ENCODE measurements around the gene DOCK4. TPM values are rescaled to one million over a fixed set of nuclear protein-coding genes. Genes with fewer than 3 reads are reported as not detected.

DOCK4 gene
- total and polyA plus RNA-seq, 2 of the 8 experiments (the other 6 are each of a cell fraction or from before 2014, with no cell fraction given) = 5.1 to 23.6 TPM

DNA sequence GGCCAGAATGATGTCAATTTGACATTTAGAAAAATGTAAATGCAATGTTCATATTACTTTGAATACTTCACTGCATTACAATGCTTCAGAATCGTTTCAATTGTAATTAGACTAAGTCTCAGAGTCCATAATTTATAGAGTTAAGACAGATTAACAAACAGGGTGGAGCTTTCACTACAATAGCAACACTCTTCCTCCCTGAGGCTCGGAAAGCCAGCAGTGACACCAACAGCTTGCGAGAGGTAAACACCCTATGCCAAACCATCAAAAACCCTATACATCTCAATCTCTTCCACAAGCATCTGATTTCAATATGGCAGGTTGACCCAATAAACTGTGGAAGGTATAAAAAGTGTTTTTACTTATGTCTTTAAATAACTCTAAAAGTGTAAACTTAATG, 72.2 kb downstream of the DOCK4 start:
- H2BK5ac ChIP-seq (ENCODE audit: low read depth, low read length) = no peak overlapping the region
- H2AFZ ChIP-seq (ENCODE audit: low read length) = no peak overlapping the region
- H2BK15ac ChIP-seq (ENCODE audit: low read length) = no peak overlapping the region
- H3K36me3 ChIP-seq (ENCODE audit: control insufficient read depth in 2 of 4, insufficient read depth in 4 of 4, low read length in 3 of 4) = no peaks in the 10 kb centered on the region
- H2BK20ac ChIP-seq (ENCODE audit: low read length) = no peak overlapping the region
- no peaks in the 10 kb centered on the region for H3K23me2 ChIP-seq (ENCODE audit: low read depth, low read length)
- WGBS, 2 experiments (ENCODE audit: extremely low coverage in 1 of 2, insufficient coverage in 1 of 2, insufficient read length in 1 of 2, insufficient replicate concordance in 2 of 2, low coverage in 1 of 2, low lambda C conversion rate in 2 of 2, missing lambda C conversion rate in 1 of 2) = 87% methylated on average over 3 of the region's 3 CpGs; no CpG with 5 or more reads in 1 of the 2 experiments
- H3K56ac ChIP-seq (replicated peaks; ENCODE audit: insufficient read length, low read depth, low read length) = no peak overlapping the region
- no peak overlapping the region for H3K9ac ChIP-seq (replicated peaks in 1 of 4; ENCODE audit: extremely low read depth in 1 of 4, low read depth in 3 of 4, low read length in 3 of 4)
- H2AK5ac ChIP-seq (ENCODE audit: low read depth, low read length) = no peak overlapping the region
- H3K4me1 ChIP-seq (replicated peaks in 1 of 4; ENCODE audit: control insufficient read depth in 3 of 4, insufficient read depth in 4 of 4, low read length in 3 of 4) = peaks cover 2 to 17% (median 9%) of the 10 kb centered on the region in 4 experiments; a peak in 4 of 7 replicates
- FAIRE-seq = no peak
- H2BK120ac ChIP-seq (replicated peaks; ENCODE audit: low read depth, low read length) = no peak overlapping the region
- no peak overlapping the region for H3K4ac ChIP-seq (replicated peaks; ENCODE audit: insufficient read length, low read depth, low read length)
- H3K79me2 ChIP-seq (ENCODE audit: control insufficient read depth in 1 of 2, insufficient read depth in 2 of 2, low read length in 2 of 2) = peaks cover 0 to 43% of the 10 kb centered on the region in 2 experiments; a peak in 2 of 4 replicates
- H4K8ac ChIP-seq (ENCODE audit: extremely low read depth, insufficient read depth, low read length) = no peak overlapping the region
- H3K14ac ChIP-seq (ENCODE audit: insufficient read length) = no peak overlapping the region
- peaks cover 2% of the 10 kb centered on the region; the same call in 1 of the 2 replicates for H3K79me1 ChIP-seq (ENCODE audit: low read depth, low read length)
- H3K9me3 ChIP-seq (ENCODE audit: insufficient read depth in 2 of 2, low read depth in 1 of 2, low read length in 1 of 2) = no peaks in the 10 kb centered on the region
- POLR2A ChIA-PET (ENCODE audit: partially characterized antibody) = interaction anchor here (1.1 kb wide), 1 partner anchor 16 kb away, joined by 3 read pairs; no protein-coding TSS in a partner anchor
- no peaks in the 10 kb centered on the region for H4K20me1 ChIP-seq (replicated peaks in 1 of 2; ENCODE audit: control insufficient read depth in 1 of 2, insufficient read depth in 2 of 2, low read length in 2 of 2)
- H4K5ac ChIP-seq (ENCODE audit: insufficient read length, low read depth, low read length) = no peak overlapping the region
- H3K4me3 ChIP-seq (ENCODE audit: extremely low read depth in 1 of 4, insufficient read depth in 2 of 4, low read depth in 3 of 4, low read length in 4 of 4) = no peak overlapping the region
- H3K27me3 ChIP-seq (replicated peaks in 1 of 4; ENCODE audit: control insufficient read depth in 3 of 4, extremely low read depth in 1 of 4, insufficient read depth in 3 of 4, low read length in 3 of 4) = no peaks in the 10 kb centered on the region
- no peak overlapping the region for H4K91ac ChIP-seq (replicated peaks; ENCODE audit: insufficient read length, low read length)
- no peak overlapping the region for H3K4me2 ChIP-seq (ENCODE audit: insufficient read depth in 1 of 2, low read depth in 2 of 2, low read length in 2 of 2)
- no peak overlapping the region; the same call in 1 of the 2 replicates for H2BK12ac ChIP-seq (ENCODE audit: low read depth, low read length)
- H3K18ac ChIP-seq (ENCODE audit: extremely low read depth, low read length) = no peak overlapping the region
- CTCF ChIA-PET (ENCODE audit: partially characterized antibody) = interaction anchor here (0.7 to 1.3 kb wide), 5 partner anchors 10 to 282 kb away, joined by 3 to 5 read pairs (median 3); no protein-coding TSS in a partner anchor
- TF ChIP-seq RAD21 (IDR thresholded peaks at IDR 0.05 in 1 of 2, conservative IDR thresholded peaks at IDR 0.05 in 1 of 2; ENCODE audit: low read depth in 2 of 2, low read length in 2 of 2) = peak; percentile 47 to 56
- TF ChIP-seq RXRA (IDR thresholded peaks at IDR 0.05; ENCODE audit: insufficient read depth, low read depth, low read length) = no peak
- peak in 1 of 3 experiments; percentile 21; a peak in 1 of 4 replicates for TF ChIP-seq CTCF (IDR thresholded peaks at IDR 0.05; ENCODE audit: control extremely low read depth in 1 of 3, insufficient read depth in 1 of 3, low read depth in 1 of 3, low read length in 3 of 3)
- H3K27ac ChIP-seq (ENCODE audit: low read depth, low read length) = no peak overlapping the region
- H3K23ac ChIP-seq (ENCODE audit: insufficient read length) = no peak overlapping the region
- DNase-seq (ENCODE audit: low read depth in 1 of 2, low spot score in 2 of 2) = no peak

Data from H1 (cell line).